Left kidney (tissue), 8 donors: ENCODE measurements around the gene FBXO46. TPM values are rescaled to one million over a fixed set of nuclear protein-coding genes. Genes with fewer than 3 reads are reported as not detected.

Experiments
- DNase-seq: peaks from one replicate; pipeline ENCODE4 v3.0.0-alpha.2; 2013
- long read RNA-seq, 8 donors: transcript quantifications; one replicate each; lab custom pipeline, GENCODE V29; 2026
- polyA plus RNA-seq: library from polyadenylated mRNA; unstranded; fragments of 120-200 nt; gene quantifications from one replicate; pipeline ENCODE4 v1.2.1, GENCODE V29; 2013; ENCODE audit not compliant: insufficient read length

Gene FBXO46
- polyA plus RNA-seq = 16.3 TPM
- long read RNA-seq, donor 1, transcript FBXO46-201 (2 exons, 3,001 nt) = major isoform, 7 of 7 reads
- long read RNA-seq, donor 1, partial matches to known transcripts = 0 of 7 reads
- long read RNA-seq, donor 1, other reads (novel, unspliced or antisense) = 0 of 7 reads
- long read RNA-seq, donor 2, partial matches to known transcripts = 21 of 24 reads
- long read RNA-seq, donor 2, other reads (novel, unspliced or antisense) = 0 of 24 reads
- long read RNA-seq, donor 3, partial matches to known transcripts = 0 of 1 reads
- long read RNA-seq, donor 3, other reads (novel, unspliced or antisense) = 0 of 1 reads
- long read RNA-seq, donor 4 = 0 reads
- long read RNA-seq, donor 5, partial matches to known transcripts = 18 of 21 reads
- long read RNA-seq, donor 5, other reads (novel, unspliced or antisense) = 0 of 21 reads
- long read RNA-seq, donor 6, transcript FBXO46-201 (2 exons, 3,001 nt) = major isoform, 7 of 7 reads
- long read RNA-seq, donor 6, partial matches to known transcripts = 0 of 7 reads
- long read RNA-seq, donor 6, other reads (novel, unspliced or antisense) = 0 of 7 reads
- long read RNA-seq, donor 7, transcript FBXO46-201 (2 exons, 3,001 nt) = major isoform, 6 of 7 reads
- long read RNA-seq, donor 7, partial matches to known transcripts = 0 of 7 reads
- long read RNA-seq, donor 7, other reads (novel, unspliced or antisense) = 0 of 7 reads
- long read RNA-seq, donor 8 = 0 reads

- peak; percentile 97 for DNase-seq
Observed at GRCh38 chr19:45730368-45731288, at the start of gene FBXO46. Gene FBXO46, minus strand, starts transcription at chr19:45730896. Its CDS starts 17,401 bp downstream, at chr19:45713495.

GRCh38 chr19:45780146-45780447, 49.4 kb upstream of the FBXO46 start:
- DNase-seq = no peak

- peak; percentile 78 for DNase-seq
Observed at GRCh38 chr19:45779231-45780145, 48.8 kb upstream of the FBXO46 start.

- no peak for DNase-seq
Observed at GRCh38 chr19:45778010-45778661, 47.4 kb upstream of the FBXO46 start.

- no peak for DNase-seq
Observed at GRCh38 chr19:45777395-45777961, 46.8 kb upstream of the FBXO46 start.

GRCh38 chr19:45774765-45775164, 44.1 kb upstream of the FBXO46 start:
- no peak for DNase-seq

- DNase-seq = no peak
Observed at GRCh38 chr19:45773384-45773783, 42.7 kb upstream of the FBXO46 start.

- no peak for DNase-seq
Observed at GRCh38 chr19:45772912-45773311, 42.2 kb upstream of the FBXO46 start.

GRCh38 chr19:45772130-45772840, 41.6 kb upstream of the FBXO46 start:
- DNase-seq = no peak

GRCh38 chr19:45771311-45771933, 40.7 kb upstream of the FBXO46 start:
- no peak for DNase-seq

- DNase-seq = peak; percentile 96
Observed at GRCh38 chr19:45770192-45771101, 39.8 kb upstream of the FBXO46 start.

- DNase-seq = no peak
Observed at GRCh38 chr19:45769821-45770191, 39.1 kb upstream of the FBXO46 start.

- DNase-seq = peak; percentile 98
Observed at GRCh38 chr19:45768984-45769782, 38.5 kb upstream of the FBXO46 start, which contains the start of gene SIX5. Gene SIX5, minus strand, starts transcription at chr19:45769252. Its CDS starts 408 bp downstream, at chr19:45768844.

- DNase-seq = no peak
Observed at GRCh38 chr19:45768655-45768983, 37.9 kb upstream of the FBXO46 start.

GRCh38 chr19:45767881-45768654, 37.4 kb upstream of the FBXO46 start:
- peak; percentile 68 for DNase-seq

GRCh38 chr19:45767410-45767880, 36.7 kb upstream of the FBXO46 start:
- DNase-seq = peak; percentile 88
